Inferior parietal cortex (tissue), 1 donor: Measurements from ENCODE around the gene PGAP3.

Source experiments
- DNase-seq: peaks from one replicate; pipeline ENCODE4 v3.0.0-alpha.2; 2016; ENCODE audit errors: extremely low spot score

Gene PGAP3

GRCh38 chr17:39624313-39624712 is 63.5 kb downstream of the PGAP3 start:
- DNase-seq: no peak

DNA sequence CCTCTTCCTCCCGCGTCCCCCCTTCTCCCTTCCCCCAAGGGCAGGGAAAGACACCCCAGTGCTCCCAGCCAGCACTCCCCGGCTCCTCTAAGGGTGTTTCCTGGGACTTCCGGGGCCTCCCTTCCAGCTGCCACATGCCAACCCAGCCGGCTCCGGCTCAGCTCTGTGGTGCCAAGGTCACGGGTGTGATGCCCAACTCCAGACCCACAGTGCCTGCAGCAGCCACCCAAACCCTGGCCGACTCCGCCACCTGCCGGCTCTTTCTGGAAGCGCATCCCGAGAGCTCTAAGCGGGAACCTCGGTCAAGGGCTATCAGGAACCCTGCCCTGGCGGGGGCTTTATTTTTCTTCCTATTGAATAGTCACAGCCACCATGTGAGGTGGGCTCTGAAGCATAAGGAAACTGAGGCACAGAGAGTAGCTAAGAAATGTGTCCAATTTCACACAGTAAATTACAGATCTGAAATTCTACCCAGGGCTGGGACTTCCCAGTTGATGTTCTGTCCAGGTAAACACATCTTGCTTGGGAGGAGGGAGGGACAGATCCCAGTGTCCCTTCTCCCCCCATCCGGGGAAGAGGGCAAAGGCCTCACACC is 64.4 kb downstream of the PGAP3 start:
- DNase-seq: peak; percentile 88

DNA sequence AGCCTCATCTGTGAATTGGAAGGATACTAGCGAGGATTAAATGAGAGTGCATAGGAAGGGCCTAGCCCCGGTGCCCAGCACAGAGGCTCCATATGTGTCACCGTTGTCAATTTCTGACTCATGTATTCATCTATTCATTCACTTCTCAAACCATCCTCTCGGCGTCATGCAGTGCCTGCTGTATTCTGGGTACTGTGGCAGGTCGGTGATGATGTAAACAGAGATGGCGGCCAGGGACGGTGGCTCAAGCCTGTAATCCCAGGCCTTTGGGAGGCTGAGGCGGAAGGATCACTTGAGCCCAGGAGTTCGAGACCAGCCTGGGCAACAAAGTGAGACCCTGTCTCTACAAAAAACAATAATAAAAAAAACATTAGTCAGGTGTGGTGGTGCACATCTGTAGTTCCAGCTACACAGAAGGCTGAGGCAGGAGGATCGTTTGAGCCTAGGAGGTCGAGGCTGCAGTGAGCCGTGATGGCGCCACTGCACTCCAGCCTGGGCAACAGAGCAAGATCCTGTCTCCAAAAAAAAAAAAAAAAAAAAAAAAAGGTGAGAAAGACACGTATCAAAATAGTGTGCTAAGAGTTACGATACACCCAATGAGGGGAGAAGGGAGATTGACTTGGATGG is 65.4 kb downstream of the PGAP3 start:
- DNase-seq: no peak

DNA sequence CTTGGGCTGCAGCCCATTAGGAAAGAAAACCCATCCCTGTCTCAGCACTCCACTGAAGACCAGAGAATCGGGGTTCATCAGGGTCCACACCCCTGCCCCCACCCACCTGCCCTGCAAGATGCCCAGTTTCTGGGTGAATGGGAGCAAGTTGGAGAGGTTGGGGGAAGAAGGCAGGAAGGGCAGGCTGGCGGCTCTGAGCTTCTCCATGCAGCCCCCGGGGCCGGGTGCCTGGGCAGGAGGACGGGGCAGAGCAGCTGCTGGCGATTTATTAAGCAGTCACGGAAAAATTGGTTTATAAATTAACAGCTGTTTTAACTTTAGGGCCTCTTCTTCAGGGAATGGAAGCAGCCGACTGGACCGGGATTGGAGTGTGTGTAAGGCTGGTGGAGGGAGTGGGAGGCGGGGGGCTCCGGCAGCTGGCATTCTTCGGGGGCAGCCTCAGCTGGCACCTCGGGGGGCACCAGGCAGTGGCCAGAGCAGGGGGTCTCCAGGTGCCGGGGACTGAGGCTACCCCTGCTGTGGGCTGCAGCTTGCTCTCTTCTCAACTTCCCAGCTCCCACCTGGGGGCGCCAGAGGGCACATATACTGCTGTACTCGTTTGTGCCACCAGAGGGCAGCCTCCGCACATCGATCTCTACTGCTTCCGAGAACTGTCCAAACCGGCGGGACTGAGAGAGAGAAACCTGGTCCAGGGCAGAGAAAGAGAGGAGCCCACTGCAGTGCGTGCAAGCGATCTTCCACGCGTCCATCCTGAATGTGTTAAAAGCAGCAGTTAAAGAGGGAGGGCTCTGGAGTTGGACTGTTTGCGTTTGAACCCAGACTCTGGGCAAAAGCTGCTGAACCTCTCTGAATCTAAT is 66.1 kb downstream of the PGAP3 start:
- peak; percentile 94 for DNase-seq
